Body of pancreas (tissue), 4 donors: ENCODE results near the gene LENG9. TPM values are rescaled to one million over a fixed set of nuclear protein-coding genes. Genes with fewer than 3 reads are reported as not detected.
"Not testable (repeated sequence)": the region's sequence is repeated elsewhere in the genome, so short reads cannot be mapped to it uniquely, and the experiment has no call there.

ENCODE experiments used
- ATAC-seq: fragments of 150-250 bp; one replicate; pipeline ENCODE4 v1.9.1; 2016
- DNase-seq, 4 donors: peaks; one replicate each; pipeline ENCODE4 v3.0.0-alpha.2; 2019
- H3K27ac ChIP-seq, 4 donors: fragments of 200-600 bp; sonication (generic); 1 replicate in 3 of 4; 2 replicates in 1 of 4; pipeline versions ENCODE4 v1.5.1 to v1.6.1; 2016 to 2019; ENCODE audit warnings: mild to moderate bottlenecking in 1 of 4, mixed read lengths in 1 of 4, moderate library complexity in 1 of 4
- H3K27me3 ChIP-seq, 2 donors: fragments of 200-600 bp; sonication (generic); one replicate each; pipeline ENCODE4 v1.6.0; 2016; ENCODE audit warnings: mild to moderate bottlenecking in 1 of 2
- H3K36me3 ChIP-seq, 2 donors: fragments of 200-600 bp; sonication (generic); replicated peaks in 1 of 2; 2 replicates each; pipeline ENCODE4 v1.5.1; 2016; ENCODE audit warnings: low read depth in 2 of 2; ENCODE audit not compliant: insufficient read depth in 1 of 2
- H3K4me1 ChIP-seq: fragments of 200-600 bp; sonication (generic); one replicate; pipeline ENCODE4 v1.6.0; 2016
- H3K4me3 ChIP-seq, 2 donors: fragments of 200-600 bp; sonication (generic); 1 replicate in 1 of 2; 2 replicates in 1 of 2; pipeline ENCODE4 v1.5.1; 2016 to 2019
- H3K9me3 ChIP-seq, 3 donors: fragments of 200-600 bp; sonication (generic); 1 replicate in 2 of 3; 2 replicates in 1 of 3; pipeline ENCODE4 v1.5.1; 2016
- CTCF ChIP-seq, 7 experiments: fragments of 450-650 bp in 4 of 7; fragments of 200-600 bp in 3 of 7; sonication (generic) in 3 of 7; IDR thresholded peaks; one replicate each; pipeline ENCODE4 v1.5.1; 2016 to 2019; ENCODE audit warnings: antibody characterized with exemption in 7 of 7
- POLR2A ChIP-seq, 3 donors: fragments of 450-650 bp; IDR thresholded peaks; one replicate each; pipeline ENCODE4 v1.6.1; 2016; ENCODE audit warnings: antibody characterized with exemption in 3 of 3, mild to moderate bottlenecking in 2 of 3
- WGBS, 2 donors: methylation state at CpG; one replicate each; pipeline ENCODE4 v1.1.5; 2017; 5-methylcytosine and 5-hydroxymethylcytosine counted together
- intact Hi-C: fragments of 100-400 bp; cut with DNase I; formaldehyde crosslinking; loops from one replicate; pipeline ENCODE4 v1.15.1; 2023
- total RNA-seq, 2 donors: library from RNA; depleted of rRNA; stranded (reverse); fragments of >200 nt; gene quantifications; one replicate each; pipeline ENCODE4 v1.1.0, GENCODE V29; 2016

Gene LENG9
- total RNA-seq, 2 donors from 2014 or later, result 21.8 to 25.7 TPM

DNA sequence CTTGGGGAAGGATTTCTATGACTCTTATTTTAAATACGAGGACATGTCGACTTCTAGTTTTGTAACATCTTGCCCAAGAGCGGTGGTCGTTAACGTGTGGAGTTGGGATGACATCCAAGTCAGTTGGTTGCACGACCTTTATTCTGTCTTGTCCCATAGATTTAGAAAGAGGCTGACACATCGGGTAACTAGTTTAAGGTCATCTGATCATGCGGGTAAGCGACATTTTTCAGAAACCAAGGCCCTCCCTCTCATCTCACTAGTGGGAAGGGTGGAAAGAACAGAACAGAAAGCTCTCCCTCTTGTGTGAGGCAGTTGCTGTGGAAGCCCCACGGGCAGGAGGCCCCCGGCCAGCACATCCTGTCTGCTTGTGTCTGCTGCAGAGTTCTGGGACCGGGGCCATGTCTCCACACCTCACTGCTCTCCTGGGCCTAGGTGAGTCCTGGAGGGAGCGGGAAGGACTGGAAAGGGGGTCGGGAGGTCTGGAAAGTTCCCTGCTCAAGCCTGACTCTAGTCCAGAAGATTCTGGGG is 39.0 kb upstream of the LENG9 start, which contains the start of gene LAIR2:
Gene LAIR2 (plus strand): TSS at position 314 of the 531 bp plus-strand sequence. CDS start 88 bp downstream, at position 402.
- WGBS, 2 donors, result 51 to 72% methylated on average over 9 to 14 of the region's 14 CpGs
- DNase-seq (no peak), ATAC-seq (no peak)
- TF ChIP-seq POLR2A (IDR thresholded peaks at IDR 0.05) (no peak), CTCF (IDR thresholded peaks at IDR 0.05) (no peak)
- Histone ChIP-seq H3K27me3 (no peaks in the 10 kb centered on the region), H3K4me1 (no peaks in the 10 kb centered on the region), H3K36me3 (no peaks in the 10 kb centered on the region), H3K4me3 (no peak within 1 kb of the TSS), H3K9me3 (no peaks in the 10 kb centered on the region), H3K27ac (no peak within 1 kb of the TSS)
- intact Hi-C loops, result no loop called here

- H3K9me3 ChIP-seq, H3K36me3 ChIP-seq, H3K4me1 ChIP-seq, ATAC-seq, intact Hi-C loops, H3K27ac ChIP-seq, H3K4me3 ChIP-seq, DNase-seq, H3K27me3 ChIP-seq: not testable (repeated sequence)
- 49 to 55% methylated on average over 8 to 9 of the region's 9 CpGs for WGBS, 2 donors
These were observed 34.8 kb upstream of the LENG9 start for GRCh38 chr19:54498451-54498772.

DNA sequence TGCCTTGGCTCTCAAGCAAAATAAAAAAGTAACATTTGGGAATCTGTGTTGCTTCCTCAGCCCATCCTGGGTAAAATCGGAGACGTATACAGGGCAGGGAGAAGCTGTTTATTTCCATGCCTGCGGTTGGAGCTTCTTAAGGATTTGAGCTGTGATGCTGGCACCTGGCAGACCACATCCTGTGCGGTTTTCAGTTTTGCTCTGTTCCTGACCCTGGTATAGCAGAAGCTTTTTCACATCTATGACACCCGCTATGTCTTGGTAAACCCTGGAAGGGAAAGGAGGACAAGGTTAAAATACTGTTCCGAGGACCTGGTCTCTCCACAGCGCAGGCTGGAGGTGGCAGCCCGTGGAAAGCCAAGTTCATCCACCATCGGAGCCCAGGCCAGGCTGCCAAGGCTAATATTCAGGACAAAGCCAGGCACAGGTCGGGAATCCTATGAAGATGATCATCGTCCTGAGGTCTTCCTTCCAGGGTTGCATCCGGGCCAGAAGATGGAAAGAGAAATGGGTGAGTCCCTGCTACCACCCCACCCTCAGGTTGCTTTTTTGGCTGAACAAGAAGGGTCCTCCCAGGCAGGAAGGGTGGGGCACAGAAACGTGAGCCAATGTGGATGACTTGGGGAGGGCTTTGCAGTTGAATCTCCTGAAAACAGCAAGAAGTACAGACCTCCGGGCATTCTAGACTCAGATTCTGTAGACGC is 34.3 kb upstream of the LENG9 start:
- ATAC-seq, H3K4me3 ChIP-seq, H3K27me3 ChIP-seq, intact Hi-C loops, H3K36me3 ChIP-seq, DNase-seq, H3K27ac ChIP-seq, H3K4me1 ChIP-seq, H3K9me3 ChIP-seq: not testable (repeated sequence)
- 51 to 58% methylated on average over 8 to 10 of the region's 15 CpGs for WGBS, 2 donors

GRCh38 chr19:54495284-54495683 is 31.7 kb upstream of the LENG9 start:
- H3K27ac ChIP-seq, intact Hi-C loops, H3K36me3 ChIP-seq, H3K27me3 ChIP-seq, H3K4me3 ChIP-seq, DNase-seq, ATAC-seq, H3K9me3 ChIP-seq, H3K4me1 ChIP-seq: not testable (repeated sequence)
- WGBS, 2 donors, result 44 to 58% methylated on average over 5 of the region's 5 CpGs

- Histone ChIP-seq H3K9me3 (no peaks in the 10 kb centered on the region), H3K27me3 (peaks cover 0 to 4% of the 10 kb centered on the region in 2 donors), H3K4me1 (no peaks in the 10 kb centered on the region), H3K36me3 (no peaks in the 10 kb centered on the region), H3K27ac (no peak overlapping the region), H3K4me3 (no peak overlapping the region)
- WGBS, 2 donors, result 53 to 57% methylated on average over 10 of the region's 10 CpGs
- ATAC-seq (no peak), DNase-seq (no peak)
- intact Hi-C loops, result no loop called here
- TF ChIP-seq POLR2A (IDR thresholded peaks at IDR 0.05), result no peak
- no peak for TF ChIP-seq CTCF (IDR thresholded peaks at IDR 0.05)
These were observed 30.5 kb upstream of the LENG9 start for GRCh38 chr19:54493967-54494585.

- H3K4me1 ChIP-seq, intact Hi-C loops, H3K9me3 ChIP-seq, H3K36me3 ChIP-seq, H3K27me3 ChIP-seq, H3K4me3 ChIP-seq, DNase-seq, ATAC-seq, H3K27ac ChIP-seq: not testable (repeated sequence)
- 67% methylated on average over 5 of the region's 5 CpGs; no CpG with 5 or more reads in 1 of the 2 donors for WGBS, 2 donors
These were observed 29.5 kb upstream of the LENG9 start for GRCh38 chr19:54493056-54493455.
